ENCODE results near the gene COX11. TPM values are rescaled to one million over a fixed set of nuclear protein-coding genes. Genes with fewer than 3 reads are reported as not detected.

The COX11 gene
- total RNA-seq, 4 donors from 2014 or later = 30.3 to 43.1 (median 31.7) TPM

DNA sequence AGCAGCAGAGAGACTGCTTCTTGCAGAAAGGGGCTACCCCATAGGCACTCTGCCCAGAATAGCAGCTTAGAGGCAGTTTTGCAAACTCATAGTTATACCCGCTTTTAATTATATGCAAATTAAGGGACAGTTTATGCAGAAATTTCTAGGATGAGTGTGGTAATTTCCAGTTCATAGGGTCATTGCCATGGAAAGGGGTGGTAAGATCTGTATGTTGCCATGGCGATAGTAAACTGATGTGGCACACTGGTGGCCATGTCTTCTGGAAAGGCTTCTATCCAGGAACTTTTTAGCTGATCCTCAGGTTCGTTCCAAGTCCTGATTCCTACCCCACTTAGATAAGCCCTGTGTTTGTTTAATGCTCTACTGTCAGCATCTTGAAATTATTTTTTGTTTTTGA lies 6.3 kb upstream of the COX11 start:
- H3K4me3 ChIP-seq = no peak overlapping the region
- H3K36me3 ChIP-seq = no peaks in the 10 kb centered on the region
- H3K4me1 ChIP-seq = peaks cover 4% of the 10 kb centered on the region
- WGBS = 91% methylated on average over 3 of the region's 3 CpGs
- H3K9me3 ChIP-seq = no peaks in the 10 kb centered on the region
- DNase-seq (ENCODE audit: low spot score in 2 of 2) = no peak
- TF ChIP-seq EP300 (IDR thresholded peaks at IDR 0.05) = no peak
- no peak for TF ChIP-seq POLR2AphosphoS5 (IDR thresholded peaks at IDR 0.05)
- no peak for TF ChIP-seq CTCF (IDR thresholded peaks at IDR 0.05)
- no peak for TF ChIP-seq POLR2A (IDR thresholded peaks at IDR 0.05)
- H3K27ac ChIP-seq = no peak overlapping the region
- no peaks in the 10 kb centered on the region for H3K27me3 ChIP-seq

DNA sequence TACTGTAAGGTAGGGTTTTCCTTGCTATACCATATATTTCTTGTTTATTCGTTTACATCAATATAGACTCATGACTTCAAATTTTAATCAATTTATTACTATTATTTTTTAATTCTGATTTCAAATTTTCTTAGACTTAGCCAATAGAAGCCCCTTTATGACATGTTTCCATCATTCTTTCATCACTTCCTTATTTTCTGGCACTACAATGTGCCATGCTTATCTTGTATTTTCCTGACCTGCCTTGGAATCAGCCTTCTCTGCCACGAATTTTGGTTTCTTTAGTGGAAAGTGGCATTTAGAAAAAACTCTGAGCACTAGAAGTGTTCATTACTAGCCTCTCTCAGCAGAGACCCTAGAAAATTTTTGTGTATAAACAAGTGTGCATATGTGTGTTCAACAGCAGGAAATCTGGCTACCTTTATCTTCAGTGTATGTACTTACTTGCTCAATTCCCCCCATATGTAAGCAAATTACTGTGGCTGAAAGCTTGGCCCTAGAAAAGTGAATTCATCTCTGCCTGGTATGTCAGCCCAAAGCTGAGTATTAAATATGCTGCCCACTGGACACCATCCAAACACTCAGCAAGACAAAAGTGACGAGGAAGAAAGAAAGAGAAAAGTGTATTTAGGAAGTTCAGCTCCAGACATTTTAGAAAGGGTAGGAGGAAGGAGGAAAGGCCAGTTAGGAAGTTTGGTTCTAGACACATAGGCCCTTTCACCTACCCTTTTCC lies 4.1 kb upstream of the COX11 start:
- Histone ChIP-seq H3K9me3 (no peaks in the 10 kb centered on the region), H3K27ac (no peak overlapping the region), H3K4me3 (no peak overlapping the region), H3K4me1 (peaks cover 15% of the 10 kb centered on the region), H3K27me3 (no peaks in the 10 kb centered on the region), H3K36me3 (no peaks in the 10 kb centered on the region)
- DNase-seq (ENCODE audit: low spot score in 2 of 2) = no peak
- 85% methylated on average over 3 of the region's 3 CpGs for WGBS
- TF ChIP-seq POLR2A (IDR thresholded peaks at IDR 0.05) = no peak
- no peak for TF ChIP-seq EP300 (IDR thresholded peaks at IDR 0.05)
- TF ChIP-seq CTCF (IDR thresholded peaks at IDR 0.05) = no peak
- TF ChIP-seq POLR2AphosphoS5 (IDR thresholded peaks at IDR 0.05) = no peak

DNA sequence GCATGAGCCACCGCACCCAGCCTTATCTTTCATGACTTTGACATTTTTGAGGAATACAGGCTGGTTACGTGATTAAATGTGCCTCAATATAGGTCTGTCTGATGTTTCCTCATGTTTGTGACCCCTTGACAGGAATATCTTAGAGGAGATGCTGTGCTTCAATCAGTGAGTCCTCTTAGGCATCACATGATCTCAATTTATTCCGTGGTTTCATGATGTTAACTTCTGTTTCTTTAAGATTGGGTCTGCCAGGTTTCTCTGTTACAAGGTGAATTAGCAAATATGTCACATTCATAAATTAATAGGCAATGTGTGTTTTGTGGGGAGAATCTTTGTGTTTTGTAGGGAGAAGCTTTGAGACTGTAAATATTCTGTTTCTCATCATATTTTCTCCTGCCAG lies 3.4 kb upstream of the COX11 start:
- Histone ChIP-seq H3K4me3 (no peak overlapping the region), H3K27ac (no peak overlapping the region), H3K27me3 (no peaks in the 10 kb centered on the region), H3K4me1 (peaks cover 22% of the 10 kb centered on the region), H3K9me3 (no peaks in the 10 kb centered on the region), H3K36me3 (no peaks in the 10 kb centered on the region)
- 94% methylated on average over 3 of the region's 3 CpGs for WGBS
- no peak for DNase-seq (ENCODE audit: low spot score in 2 of 2)
- TF ChIP-seq CTCF (IDR thresholded peaks at IDR 0.05) = no peak
- no peak for TF ChIP-seq POLR2AphosphoS5 (IDR thresholded peaks at IDR 0.05)
- no peak for TF ChIP-seq EP300 (IDR thresholded peaks at IDR 0.05)
- no peak for TF ChIP-seq POLR2A (IDR thresholded peaks at IDR 0.05)

GRCh38 chr17:54971147-54971546 lies 2.7 kb upstream of the COX11 start:
- H3K9me3 ChIP-seq = no peaks in the 10 kb centered on the region
- no peak for DNase-seq (ENCODE audit: low spot score in 2 of 2)
- H3K4me1 ChIP-seq = peaks cover 27% of the 10 kb centered on the region
- no peaks in the 10 kb centered on the region for H3K36me3 ChIP-seq
- no peak overlapping the region for H3K27ac ChIP-seq
- H3K27me3 ChIP-seq = no peaks in the 10 kb centered on the region
- no peak for TF ChIP-seq CTCF (IDR thresholded peaks at IDR 0.05)
- no peak for TF ChIP-seq POLR2AphosphoS5 (IDR thresholded peaks at IDR 0.05)
- no peak for TF ChIP-seq EP300 (IDR thresholded peaks at IDR 0.05)
- TF ChIP-seq POLR2A (IDR thresholded peaks at IDR 0.05) = no peak
- no peak overlapping the region for H3K4me3 ChIP-seq

- Histone ChIP-seq H3K4me3 (peak overlapping the region; percentile 95), H3K27me3 (no peaks in the 10 kb centered on the region), H3K4me1 (peaks cover 27% of the 10 kb centered on the region), H3K27ac (no peak overlapping the region), H3K36me3 (no peaks in the 10 kb centered on the region), H3K9me3 (no peaks in the 10 kb centered on the region)
- 38% methylated on average over 7 of the region's 7 CpGs for WGBS
- no peak for DNase-seq (ENCODE audit: low spot score in 2 of 2)
- TF ChIP-seq CTCF (IDR thresholded peaks at IDR 0.05) (no peak), POLR2A (IDR thresholded peaks at IDR 0.05) (no peak), EP300 (IDR thresholded peaks at IDR 0.05) (no peak), POLR2AphosphoS5 (IDR thresholded peaks at IDR 0.05) (no peak)
Measured at GRCh38 chr17:54969658-54970572, 1.5 kb upstream of the COX11 start.
